TTC549 (cell line): ENCODE results near the gene TLX2.

Experiments
- FAIRE-seq: peaks from 2 replicates; lab custom pipeline; 2012; peaks lifted over from hg19 to GRCh38; lab: Jason Lieb, UNC

Gene TLX2

DNA sequence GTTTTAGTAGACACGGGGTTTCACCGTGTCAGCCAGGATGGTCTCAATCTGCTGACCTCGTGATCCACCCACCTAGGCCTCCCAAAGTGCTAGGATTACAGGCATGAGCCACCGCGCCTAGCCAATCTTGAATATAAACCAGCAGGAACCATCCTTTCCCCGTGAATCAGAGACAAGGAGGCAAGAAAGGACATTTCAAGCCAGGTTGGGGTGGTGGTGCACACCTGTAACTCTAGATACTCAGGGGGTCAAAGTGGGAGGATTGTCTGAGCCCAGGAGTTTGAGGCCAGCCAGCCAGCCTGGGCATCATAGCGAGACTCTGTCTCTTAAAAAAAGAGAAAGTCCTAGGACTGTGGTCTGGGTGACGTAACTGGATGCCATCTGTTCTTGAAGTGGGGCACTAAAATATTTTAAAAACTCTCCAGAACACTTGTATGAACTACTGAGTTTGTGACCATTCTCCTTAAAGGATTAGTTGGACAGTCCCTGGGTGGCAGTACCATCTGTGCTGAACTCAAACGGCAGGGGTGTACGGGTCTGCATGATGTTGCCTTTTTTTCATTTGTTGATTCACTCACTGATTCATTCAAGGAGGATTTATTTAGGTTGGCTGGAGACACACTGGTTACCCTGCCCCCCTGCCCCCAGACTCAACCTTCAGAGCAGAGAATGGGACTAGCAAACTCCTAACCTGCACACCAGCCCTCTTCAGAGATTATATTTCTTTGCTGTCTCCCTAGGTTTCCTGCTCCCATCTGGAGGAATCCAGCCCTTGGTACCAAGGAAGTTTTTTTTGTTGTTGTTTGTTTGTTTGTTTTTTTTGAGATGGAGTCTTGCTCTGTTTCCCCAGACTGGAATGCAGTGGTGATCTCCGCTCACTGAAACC, 2.9 kb upstream of the TLX2 start:
- FAIRE-seq, result no peak

GRCh38 chr2:74512744-74513604, 1.3 kb upstream of the TLX2 start:
- FAIRE-seq, result no peak

GRCh38 chr2:74513605-74514367, 464 bp upstream of the TLX2 start:
- no peak for FAIRE-seq

DNA sequence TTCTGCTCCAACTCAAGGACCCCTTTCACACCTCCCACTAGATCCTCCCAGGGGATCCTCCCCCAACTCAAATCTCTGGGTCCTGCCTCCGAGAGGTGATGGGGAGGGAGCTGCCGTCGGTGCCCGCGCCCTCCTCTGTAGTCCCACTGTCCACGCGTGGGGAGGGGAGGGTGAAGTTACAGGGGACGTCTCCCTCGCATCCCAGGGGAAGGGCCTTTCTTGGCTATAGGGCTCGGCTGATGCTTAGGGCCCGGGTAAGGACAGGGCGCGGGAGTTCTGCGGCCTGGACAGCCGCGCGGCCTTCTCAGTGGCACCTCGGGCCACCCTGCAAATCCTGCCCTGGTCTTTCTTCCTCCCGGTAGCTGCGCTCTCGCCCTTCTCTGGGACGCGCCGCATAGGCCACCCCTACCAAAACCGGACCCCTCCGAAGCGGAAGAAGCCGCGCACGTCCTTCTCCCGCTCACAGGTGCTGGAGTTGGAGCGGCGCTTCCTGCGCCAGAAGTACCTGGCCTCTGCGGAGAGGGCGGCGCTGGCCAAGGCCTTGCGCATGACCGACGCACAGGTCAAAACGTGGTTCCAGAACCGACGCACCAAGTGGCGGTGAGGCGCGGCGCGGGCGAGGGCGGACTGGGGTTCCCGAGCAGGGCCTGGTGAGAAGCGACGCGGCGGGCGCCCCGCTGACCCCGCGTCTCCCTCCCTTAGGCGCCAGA, 1.2 kb downstream of the TLX2 start:
- FAIRE-seq, result no peak

GRCh38 chr2:74515981-74516633, 1.9 kb downstream of the TLX2 start:
- FAIRE-seq, result no peak

DNA sequence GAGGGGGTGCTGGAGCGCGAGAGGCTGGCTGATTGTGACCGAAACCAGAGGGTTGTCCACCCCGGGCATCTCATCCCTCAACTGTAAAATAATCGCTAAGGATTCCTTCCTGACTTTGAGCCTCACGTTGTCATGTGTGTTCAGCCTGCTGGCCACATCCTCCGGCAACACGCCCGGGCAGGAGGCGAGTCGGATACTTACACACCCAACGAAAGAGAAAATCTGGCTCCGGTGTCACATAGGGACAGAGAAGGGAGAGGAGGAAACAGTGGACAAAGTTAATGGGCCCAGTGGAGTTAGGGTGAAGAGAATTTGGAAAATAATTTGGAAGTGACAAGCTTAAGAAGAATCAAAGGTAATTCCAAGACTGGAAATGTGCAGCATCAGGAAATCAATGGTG, 2.4 kb downstream of the TLX2 start:
- no peak for FAIRE-seq

DNA sequence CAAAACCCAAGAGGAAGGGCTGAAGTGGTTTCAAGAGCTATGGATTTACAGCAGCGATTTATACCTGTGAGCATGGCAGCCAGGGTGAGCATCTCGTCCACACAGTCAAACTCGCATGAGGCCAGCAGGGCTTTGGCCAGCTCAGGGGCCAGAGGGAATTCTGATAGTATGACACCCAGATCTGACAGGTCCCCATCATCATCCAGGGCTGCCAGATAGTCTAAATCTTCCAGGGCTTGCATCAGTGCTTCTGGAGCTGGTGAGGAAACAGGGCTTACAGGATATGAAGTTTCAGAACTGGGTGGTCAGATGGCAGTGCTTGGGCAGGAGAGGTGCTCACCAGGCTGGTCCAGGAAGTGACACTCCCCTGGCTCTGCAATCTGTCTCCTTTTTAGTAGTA, 8.3 kb downstream of the TLX2 start:
- no peak for FAIRE-seq

GRCh38 chr2:74524005-74524404, 9.8 kb downstream of the TLX2 start:
- FAIRE-seq, result no peak

- FAIRE-seq, result no peak
Measured at GRCh38 chr2:74524955-74525716, 10.9 kb downstream of the TLX2 start.

GRCh38 chr2:74525717-74526648, 11.7 kb downstream of the TLX2 start, which contains the start of gene DQX1:
Gene DQX1, minus strand, starts transcription at chr2:74526231. Its CDS starts 502 bp downstream, at chr2:74525729.
- peak; percentile 53 for FAIRE-seq

DNA sequence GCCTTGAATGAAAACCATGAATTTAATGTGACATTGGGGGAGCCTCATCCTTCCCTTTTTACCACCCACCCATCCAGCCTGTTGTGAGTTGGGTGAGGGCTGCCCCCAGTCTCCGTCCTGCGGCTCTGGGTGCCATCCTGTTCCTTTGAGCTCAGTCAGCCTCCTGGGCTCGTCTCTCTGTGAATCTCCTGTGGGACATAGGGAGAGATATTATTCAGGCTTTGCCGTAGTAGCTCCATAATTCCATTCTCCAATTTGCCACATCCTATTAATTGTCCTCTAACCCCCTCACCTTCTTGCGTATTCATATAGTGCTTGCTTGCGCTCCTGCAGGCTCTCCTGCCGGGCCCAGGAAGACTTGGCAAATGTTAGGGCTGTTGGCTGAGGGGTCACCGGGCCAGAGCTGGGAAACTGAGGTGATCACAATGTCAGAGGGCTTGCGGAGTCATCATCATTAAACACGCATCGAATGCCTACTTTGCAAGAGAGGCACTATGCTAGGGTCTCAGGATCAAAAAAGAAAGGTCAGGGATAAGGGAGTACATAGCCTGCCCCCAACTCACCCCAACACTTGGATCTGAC, 12.5 kb downstream of the TLX2 start:
- FAIRE-seq, result no peak

DNA sequence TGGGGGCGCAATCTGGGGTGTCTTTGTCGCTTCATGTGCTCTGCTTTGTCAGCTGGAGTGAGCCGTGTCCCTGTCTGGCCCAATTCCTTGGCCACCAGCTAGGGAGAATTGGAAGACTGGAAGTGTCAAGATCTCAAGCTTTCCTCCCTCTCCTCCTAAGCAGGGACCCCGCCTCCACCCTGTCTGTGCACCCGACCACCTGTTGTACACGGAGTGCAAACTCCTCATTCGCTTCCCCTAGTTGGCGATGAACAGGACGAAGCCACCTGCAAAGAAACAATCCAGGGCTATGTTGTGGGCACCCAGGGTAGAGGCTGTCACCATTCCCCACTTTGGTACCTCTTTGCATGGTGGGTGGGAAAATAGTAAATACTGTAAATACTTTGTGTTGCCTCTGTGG, 13.5 kb downstream of the TLX2 start:
- no peak for FAIRE-seq

DNA sequence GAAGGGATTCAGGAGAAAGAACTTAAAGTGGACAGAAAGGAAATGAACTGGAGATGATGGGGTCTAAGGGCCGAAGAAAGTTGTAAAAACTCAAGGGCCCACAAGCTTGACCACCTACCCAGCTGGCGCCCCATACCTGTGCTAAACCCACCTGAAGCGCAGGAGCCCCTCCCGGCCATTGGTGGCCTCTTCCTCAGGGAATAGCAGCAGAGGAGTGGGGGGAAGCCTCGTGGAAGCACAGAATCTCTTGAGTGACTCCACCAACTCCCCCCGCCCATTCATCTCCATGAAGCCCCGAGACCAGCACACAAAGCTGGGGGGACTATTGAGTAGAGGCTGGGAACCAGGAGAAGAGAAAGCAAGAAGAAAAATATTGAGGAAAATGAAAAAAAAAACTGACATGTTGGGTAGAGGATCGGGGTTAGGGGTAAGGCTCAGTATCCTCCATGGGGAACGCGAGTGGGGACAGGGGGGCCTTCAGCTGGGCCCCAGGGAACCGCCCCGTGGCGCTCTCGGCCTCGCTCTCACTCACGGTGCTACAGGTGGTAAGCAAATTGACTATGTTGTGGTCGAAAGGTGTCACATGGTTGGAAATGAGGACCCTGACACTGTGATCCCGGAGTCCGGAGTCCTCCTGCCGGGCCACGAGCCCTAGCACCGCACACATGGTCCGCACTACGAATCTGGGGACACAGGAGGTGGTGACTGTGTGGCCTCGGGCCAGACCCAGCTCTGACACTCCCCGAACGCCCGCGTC, 14.5 kb downstream of the TLX2 start:
- FAIRE-seq, result no peak

DNA sequence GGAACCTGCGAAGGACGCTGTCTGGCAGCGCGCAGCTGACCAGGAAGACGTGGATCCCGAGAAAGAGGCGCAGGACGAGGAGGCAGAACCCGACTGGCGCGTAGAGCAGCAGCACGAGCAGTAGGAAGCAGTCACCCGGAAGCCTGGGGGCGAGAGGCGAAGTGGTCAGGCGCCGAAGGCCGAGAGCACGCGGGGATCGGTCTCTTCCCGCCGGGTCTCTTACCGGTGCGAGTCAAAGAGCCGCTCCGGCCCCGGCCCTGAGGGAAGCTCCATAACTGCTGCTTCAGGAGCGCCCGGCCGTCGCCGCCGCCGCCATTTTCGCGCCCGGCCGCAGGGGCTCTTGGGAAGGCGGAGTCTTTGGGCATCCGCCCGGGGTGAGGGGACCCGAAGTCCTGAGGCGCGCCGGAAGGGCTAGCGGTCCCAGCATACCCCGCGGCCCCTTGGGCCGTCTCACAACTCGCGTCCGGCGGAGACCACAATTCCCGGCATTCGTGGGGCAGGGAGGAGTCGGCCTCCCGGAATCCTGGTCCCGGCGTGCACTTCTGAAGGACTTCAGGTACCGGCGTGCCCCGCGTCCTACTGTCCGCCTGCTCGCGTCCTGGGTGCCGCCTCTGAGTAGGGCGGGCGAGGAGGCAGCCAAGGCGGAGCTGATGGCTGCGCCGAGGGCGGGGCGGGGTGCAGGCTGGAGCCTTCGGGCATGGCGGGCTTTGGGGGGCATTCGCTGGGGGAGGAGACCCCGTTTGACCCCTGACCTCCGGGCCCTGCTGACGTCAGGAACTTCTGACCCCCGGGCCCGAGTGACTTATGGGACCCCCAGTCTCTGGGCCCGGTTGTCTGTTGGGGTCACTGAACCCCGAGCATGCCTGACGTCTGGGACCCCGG, 15.3 kb downstream of the TLX2 start, which contains the start of the genes AUP1 and HTRA2:
TSS of gene AUP1 (minus strand) at position 350 of the 882 bp plus-strand sequence. CDS start at position 273, 77 bp downstream.
TSS of gene HTRA2 (plus strand) at position 577 of the 882 bp plus-strand sequence. CDS start at position 651, 74 bp downstream.
- peak; percentile 90 for FAIRE-seq

DNA sequence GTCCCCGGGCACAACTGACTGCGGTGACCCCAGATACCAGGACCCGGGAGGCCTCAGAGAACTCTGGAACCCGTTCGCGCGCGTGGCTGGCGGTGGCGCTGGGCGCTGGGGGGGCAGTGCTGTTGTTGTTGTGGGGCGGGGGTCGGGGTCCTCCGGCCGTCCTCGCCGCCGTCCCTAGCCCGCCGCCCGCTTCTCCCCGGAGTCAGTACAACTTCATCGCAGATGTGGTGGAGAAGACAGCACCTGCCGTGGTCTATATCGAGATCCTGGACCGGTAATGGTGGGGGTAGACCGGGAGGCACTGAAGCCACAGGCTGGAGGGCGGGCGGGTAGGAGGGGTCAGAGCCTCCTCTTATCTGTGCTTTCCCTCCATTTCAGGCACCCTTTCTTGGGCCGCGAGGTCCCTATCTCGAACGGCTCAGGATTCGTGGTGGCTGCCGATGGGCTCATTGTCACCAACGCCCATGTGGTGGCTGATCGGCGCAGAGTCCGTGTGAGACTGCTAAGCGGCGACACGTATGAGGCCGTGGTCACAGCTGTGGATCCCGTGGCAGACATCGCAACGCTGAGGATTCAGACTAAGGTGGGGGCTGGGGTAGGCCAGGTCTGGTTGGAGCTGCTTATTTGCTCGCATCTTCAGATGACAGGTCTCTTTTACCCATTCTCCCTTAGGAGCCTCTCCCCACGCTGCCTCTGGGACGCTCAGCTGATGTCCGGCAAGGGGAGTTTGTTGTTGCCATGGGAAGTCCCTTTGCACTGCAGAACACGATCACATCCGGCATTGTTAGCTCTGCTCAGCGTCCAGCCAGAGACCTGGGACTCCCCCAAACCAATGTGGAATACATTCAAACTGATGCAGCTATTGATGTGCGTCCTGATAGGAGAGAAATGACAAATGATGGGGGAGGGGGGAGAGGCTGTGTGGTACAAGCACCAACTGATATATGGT, 16.3 kb downstream of the TLX2 start:
- no peak for FAIRE-seq

GRCh38 chr2:74531666-74532065, 17.4 kb downstream of the TLX2 start:
- FAIRE-seq, result no peak
